ENCODE results near the gene CADPS.

CADPS gene

DNA sequence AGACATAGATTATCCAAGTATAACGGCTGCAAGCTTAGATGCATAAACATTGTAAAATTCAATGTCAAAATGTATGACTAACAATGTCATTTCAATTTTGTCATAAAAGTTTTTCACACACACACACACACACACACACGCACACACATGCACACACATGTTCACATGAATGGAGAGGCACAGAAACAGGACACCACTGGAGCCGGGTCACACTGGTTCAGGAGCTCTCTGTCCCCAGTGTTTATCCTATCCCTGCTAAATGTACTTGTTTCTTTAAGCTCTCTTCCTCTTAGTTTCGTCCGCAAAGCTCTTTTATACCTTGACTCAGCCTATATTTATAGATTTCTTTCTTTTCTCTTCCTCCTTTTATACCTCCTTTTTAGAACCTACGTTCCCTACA is 249.9 kb downstream of the CADPS start:
- Histone ChIP-seq H3K4me3 (ENCODE audit: low read depth in 1 of 2, low read length in 2 of 2) (no peak overlapping the region), H3K27me3 (ENCODE audit: control insufficient read depth in 1 of 2, insufficient read depth in 2 of 2, low read length in 2 of 2) (no peaks in the 10 kb centered on the region), H3K36me3 (ENCODE audit: insufficient read depth, low read length) (no peaks in the 10 kb centered on the region), H3K9me3 (ENCODE audit: low read length) (no peaks in the 10 kb centered on the region), H3K9ac (ENCODE audit: low read length) (no peak overlapping the region), H3K4me1 (ENCODE audit: insufficient read depth, low read length) (no peaks in the 10 kb centered on the region), H3K27ac (ENCODE audit: low read depth, low read length) (no peak overlapping the region)

DNA sequence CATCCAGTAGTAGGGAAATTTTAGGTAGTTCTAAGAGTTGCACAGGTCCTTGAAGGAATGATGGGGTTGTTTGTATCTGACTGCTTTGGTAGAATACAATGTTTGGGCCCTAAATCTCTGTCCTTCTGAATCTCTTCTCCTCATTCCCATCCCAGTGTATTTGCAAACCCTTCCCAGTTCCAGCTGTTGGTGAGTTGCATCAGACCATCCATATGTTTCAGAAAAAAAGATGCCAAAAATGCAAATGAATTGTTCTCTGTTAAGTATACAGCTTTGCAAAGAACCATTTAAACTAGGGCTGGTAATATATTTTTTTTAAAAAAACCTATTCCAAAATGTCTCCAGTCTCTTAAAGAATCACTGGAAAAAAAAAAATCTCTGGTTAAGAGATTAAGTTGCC is 251.0 kb downstream of the CADPS start:
- Histone ChIP-seq H3K9me3 (ENCODE audit: low read length) (no peaks in the 10 kb centered on the region), H3K4me1 (ENCODE audit: insufficient read depth, low read length) (no peaks in the 10 kb centered on the region), H3K36me3 (ENCODE audit: insufficient read depth, low read length) (no peaks in the 10 kb centered on the region), H3K4me3 (ENCODE audit: low read depth in 1 of 2, low read length in 2 of 2) (no peak overlapping the region), H3K27ac (ENCODE audit: low read depth, low read length) (no peak overlapping the region), H3K27me3 (ENCODE audit: control insufficient read depth in 1 of 2, insufficient read depth in 2 of 2, low read length in 2 of 2) (no peaks in the 10 kb centered on the region), H3K9ac (ENCODE audit: low read length) (no peak overlapping the region)

DNA sequence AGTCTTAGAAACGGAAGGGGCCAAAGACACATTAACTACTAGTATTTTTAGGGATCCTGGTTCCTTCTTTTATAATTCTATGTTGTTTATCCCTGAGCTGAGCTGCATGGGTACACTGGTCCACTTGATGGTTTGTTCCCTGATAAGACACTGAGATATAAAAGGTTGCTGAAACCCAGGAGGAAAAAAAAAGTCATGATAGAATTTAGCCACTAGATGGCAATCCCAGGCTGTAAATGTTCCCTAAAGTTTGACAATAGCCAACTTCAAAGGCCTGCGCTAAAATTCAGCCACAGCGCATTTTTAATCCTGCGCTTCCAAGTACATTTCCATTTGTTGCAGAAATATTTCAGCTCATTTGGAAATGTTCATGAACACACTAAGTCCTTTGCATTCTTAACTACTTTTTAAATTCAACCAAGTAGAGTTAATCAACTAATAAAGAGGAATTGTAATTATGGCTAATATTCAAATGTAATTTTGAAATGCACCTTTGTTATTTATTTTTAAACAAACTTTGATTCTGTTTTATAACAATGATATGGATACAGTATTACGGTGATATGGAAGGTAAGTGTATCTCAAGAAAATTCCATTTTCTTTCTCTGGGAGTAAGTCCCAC is 252.6 kb downstream of the CADPS start:
- H3K9ac ChIP-seq (ENCODE audit: low read length), result no peak overlapping the region
- H3K27me3 ChIP-seq (ENCODE audit: control insufficient read depth in 1 of 2, insufficient read depth in 2 of 2, low read length in 2 of 2), result no peaks in the 10 kb centered on the region
- H3K4me3 ChIP-seq (ENCODE audit: low read depth in 1 of 2, low read length in 2 of 2), result no peak overlapping the region
- no peaks in the 10 kb centered on the region for H3K9me3 ChIP-seq (ENCODE audit: low read length)
- no peak overlapping the region for H3K27ac ChIP-seq (ENCODE audit: low read depth, low read length)
- no peaks in the 10 kb centered on the region for H3K36me3 ChIP-seq (ENCODE audit: insufficient read depth, low read length)
- H3K4me1 ChIP-seq (ENCODE audit: insufficient read depth, low read length), result no peaks in the 10 kb centered on the region

DNA sequence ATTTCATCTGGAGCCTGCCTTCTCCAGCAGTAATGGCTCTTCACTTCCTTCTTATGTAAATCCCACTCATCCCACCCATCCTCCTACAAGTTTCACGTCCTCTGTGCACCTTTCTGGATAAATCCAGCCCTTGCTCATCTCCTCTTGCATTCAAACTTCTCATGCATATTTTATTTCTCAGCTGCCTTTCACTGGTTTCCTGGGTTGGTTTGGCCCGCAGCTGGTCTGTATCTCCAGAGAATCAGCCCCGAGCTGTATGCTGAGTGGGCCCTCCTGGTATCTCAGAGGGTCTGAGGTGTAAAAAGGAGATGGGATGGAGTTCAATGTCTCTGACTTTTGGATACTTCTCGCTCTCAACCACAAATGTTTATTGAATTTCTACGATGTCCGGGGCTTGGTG is 253.3 kb downstream of the CADPS start:
- Histone ChIP-seq H3K4me1 (ENCODE audit: insufficient read depth, low read length) (no peaks in the 10 kb centered on the region), H3K36me3 (ENCODE audit: insufficient read depth, low read length) (no peaks in the 10 kb centered on the region), H3K9ac (ENCODE audit: low read length) (no peak overlapping the region), H3K27me3 (ENCODE audit: control insufficient read depth in 1 of 2, insufficient read depth in 2 of 2, low read length in 2 of 2) (no peaks in the 10 kb centered on the region), H3K27ac (ENCODE audit: low read depth, low read length) (no peak overlapping the region), H3K9me3 (ENCODE audit: low read length) (no peaks in the 10 kb centered on the region), H3K4me3 (ENCODE audit: low read depth in 1 of 2, low read length in 2 of 2) (no peak overlapping the region)

DNA sequence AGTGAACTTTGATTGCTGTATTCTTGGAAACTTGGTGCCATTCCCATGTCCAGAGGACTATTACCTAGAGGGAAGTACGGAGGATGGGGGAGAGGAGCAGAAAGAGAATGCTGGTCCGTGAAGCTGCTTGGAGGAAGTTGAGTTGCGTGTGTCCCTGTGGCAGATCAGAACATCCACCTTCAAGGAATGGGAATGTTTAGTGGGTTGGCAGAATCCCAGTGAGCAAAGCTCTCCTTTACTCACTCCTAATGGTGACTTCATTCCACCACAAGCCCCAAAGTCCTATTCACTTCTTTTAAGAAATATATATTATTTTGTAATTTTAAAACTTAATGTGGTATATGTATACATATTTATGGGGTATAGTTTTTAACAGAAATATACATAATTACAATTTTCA is 254.0 kb downstream of the CADPS start:
- Histone ChIP-seq H3K4me3 (ENCODE audit: low read depth in 1 of 2, low read length in 2 of 2) (no peak overlapping the region), H3K9me3 (ENCODE audit: low read length) (no peaks in the 10 kb centered on the region), H3K27ac (ENCODE audit: low read depth, low read length) (no peak overlapping the region), H3K36me3 (ENCODE audit: insufficient read depth, low read length) (no peaks in the 10 kb centered on the region), H3K9ac (ENCODE audit: low read length) (no peak overlapping the region), H3K27me3 (ENCODE audit: control insufficient read depth in 1 of 2, insufficient read depth in 2 of 2, low read length in 2 of 2) (no peaks in the 10 kb centered on the region), H3K4me1 (ENCODE audit: insufficient read depth, low read length) (no peaks in the 10 kb centered on the region)

DNA sequence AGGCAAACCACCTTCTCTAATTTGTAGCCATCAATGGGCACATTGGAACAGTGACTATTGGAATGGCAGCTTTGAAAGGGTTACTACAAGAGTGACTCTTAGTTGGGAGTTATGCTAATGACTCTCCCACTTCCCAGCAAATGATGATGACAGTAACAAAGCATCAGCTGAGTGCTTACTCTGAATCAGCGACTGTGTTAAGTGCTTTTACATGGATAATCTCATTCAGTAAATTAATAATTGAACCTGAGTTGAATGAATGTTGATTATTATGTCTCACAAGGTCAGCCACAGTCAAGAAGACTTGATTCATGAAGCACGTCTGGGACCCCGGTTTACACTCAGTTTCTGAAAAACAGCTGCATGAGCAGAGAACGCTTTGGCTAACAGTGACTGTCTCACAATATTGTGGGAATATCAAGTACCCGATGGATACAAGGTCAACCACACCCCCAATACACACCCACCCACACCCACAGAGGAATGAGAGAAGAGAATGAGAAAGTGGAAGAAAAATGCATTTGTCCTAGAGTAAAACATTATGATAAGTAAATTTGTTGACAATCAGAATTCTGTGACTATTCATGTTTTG is 259.9 kb downstream of the CADPS start:
- H3K4me3 ChIP-seq (ENCODE audit: low read depth in 1 of 2, low read length in 2 of 2), result no peak overlapping the region
- H3K4me1 ChIP-seq (ENCODE audit: insufficient read depth, low read length), result no peaks in the 10 kb centered on the region
- H3K27me3 ChIP-seq (ENCODE audit: control insufficient read depth in 1 of 2, insufficient read depth in 2 of 2, low read length in 2 of 2), result no peaks in the 10 kb centered on the region
- no peak overlapping the region for H3K27ac ChIP-seq (ENCODE audit: low read depth, low read length)
- no peaks in the 10 kb centered on the region for H3K36me3 ChIP-seq (ENCODE audit: insufficient read depth, low read length)
- H3K9me3 ChIP-seq (ENCODE audit: low read length), result no peaks in the 10 kb centered on the region
- no peak overlapping the region for H3K9ac ChIP-seq (ENCODE audit: low read length)

DNA sequence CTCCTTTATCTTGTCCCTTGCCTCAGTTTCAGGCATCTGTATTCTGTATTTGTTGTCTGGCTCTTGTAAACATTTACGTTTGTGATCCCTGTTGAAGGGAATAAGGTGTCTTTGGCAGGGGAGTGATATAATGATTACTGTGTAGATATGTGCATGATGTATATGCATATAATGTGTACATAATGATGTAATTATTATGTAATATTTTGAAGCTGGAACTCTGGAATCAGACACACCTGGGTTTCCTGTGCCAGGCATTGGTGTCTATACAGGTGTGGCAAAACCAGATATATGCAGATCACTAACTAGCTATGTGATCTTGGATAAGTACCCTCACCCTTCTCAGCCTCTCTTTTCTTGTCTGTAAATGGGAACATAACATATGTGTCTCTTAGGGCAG is 260.7 kb downstream of the CADPS start:
- Histone ChIP-seq H3K4me1 (ENCODE audit: insufficient read depth, low read length) (no peaks in the 10 kb centered on the region), H3K9ac (ENCODE audit: low read length) (no peak overlapping the region), H3K9me3 (ENCODE audit: low read length) (no peaks in the 10 kb centered on the region)

DNA sequence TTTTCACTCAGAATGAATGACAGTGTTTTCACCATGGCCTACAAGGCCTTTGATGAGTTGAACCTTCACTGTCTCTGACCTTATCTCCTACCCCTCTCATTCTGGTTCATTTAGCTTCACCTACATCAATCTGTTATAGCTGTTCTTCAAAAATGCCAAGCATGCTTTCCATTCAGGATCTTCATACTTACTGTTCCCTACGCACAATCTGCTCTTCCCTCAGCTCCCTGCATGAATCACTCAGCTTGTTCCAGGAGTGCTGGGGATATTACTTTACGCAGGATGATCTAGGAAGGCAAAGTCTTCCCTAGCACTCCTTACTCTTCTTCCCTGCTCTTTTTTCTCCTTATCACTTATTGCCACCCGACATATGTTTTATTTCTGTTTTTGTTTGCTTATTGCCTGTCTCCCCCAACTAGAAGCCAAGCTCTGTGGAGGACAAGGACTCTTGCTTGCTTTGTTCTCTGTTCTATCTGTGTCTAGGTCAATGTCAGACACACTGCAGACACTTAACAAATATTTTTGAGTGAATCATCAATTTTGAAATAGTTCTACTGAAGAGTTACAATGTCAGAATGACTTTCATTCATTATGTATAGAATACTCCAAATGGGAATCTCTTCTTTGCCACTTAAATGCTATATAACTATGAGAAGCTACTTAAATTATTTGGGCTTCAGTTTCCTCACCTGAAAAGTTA is 263.5 kb downstream of the CADPS start:
- Histone ChIP-seq H3K36me3 (ENCODE audit: insufficient read depth, low read length) (no peaks in the 10 kb centered on the region), H3K27ac (ENCODE audit: low read depth, low read length) (no peak overlapping the region), H3K4me3 (ENCODE audit: low read depth in 1 of 2, low read length in 2 of 2) (no peak overlapping the region), H3K27me3 (ENCODE audit: control insufficient read depth in 1 of 2, insufficient read depth in 2 of 2, low read length in 2 of 2) (no peaks in the 10 kb centered on the region), H3K4me1 (ENCODE audit: insufficient read depth, low read length) (no peaks in the 10 kb centered on the region), H3K9ac (ENCODE audit: low read length) (no peak overlapping the region), H3K9me3 (ENCODE audit: low read length) (no peaks in the 10 kb centered on the region)

More for the DNA sequence above, 260.7 kb downstream of the CADPS start:
- Histone ChIP-seq H3K27me3 (ENCODE audit: control insufficient read depth in 1 of 2, insufficient read depth in 2 of 2, low read length in 2 of 2) (no peaks in the 10 kb centered on the region), H3K36me3 (ENCODE audit: insufficient read depth, low read length) (no peaks in the 10 kb centered on the region), H3K4me3 (ENCODE audit: low read depth in 1 of 2, low read length in 2 of 2) (no peak overlapping the region), H3K27ac (ENCODE audit: low read depth, low read length) (no peak overlapping the region)

DNA sequence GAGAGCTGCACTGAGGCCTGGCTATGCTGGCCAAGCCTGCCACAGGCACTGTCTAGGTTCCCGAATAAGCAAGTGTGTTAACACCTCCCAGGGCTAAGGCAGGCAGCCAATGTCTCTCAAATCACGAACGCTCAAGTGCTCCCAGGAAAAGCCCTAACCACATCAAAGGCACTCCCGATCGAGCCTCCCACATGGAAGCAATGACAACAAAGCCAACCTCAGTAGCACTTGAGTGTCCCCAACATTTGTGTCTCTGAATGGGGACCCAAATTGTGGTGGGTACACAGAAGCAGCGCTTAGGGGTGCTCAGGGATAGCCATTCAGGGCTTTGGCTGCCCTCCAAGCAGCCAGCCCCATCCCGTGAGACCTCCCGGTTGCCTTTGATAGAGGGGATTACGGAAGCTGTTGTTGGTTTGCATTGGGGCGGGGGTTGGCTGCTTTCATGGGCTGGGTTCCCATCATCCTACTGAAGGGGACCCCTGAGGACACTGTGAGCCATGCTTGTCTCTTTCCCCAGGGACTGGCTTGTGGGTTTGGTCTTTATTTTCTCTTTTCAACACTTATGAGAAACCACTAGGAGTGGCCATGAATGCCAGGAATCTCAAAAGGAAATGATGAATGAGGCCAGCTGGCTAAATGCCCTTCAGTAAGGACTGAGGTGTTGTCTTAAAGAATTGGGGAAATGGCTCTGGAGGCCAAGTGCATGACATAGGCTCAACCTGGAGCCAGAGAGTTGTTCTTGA is 267.8 kb downstream of the CADPS start:
- Histone ChIP-seq H3K4me1 (ENCODE audit: insufficient read depth, low read length) (no peaks in the 10 kb centered on the region), H3K9me3 (ENCODE audit: low read length) (no peaks in the 10 kb centered on the region), H3K9ac (ENCODE audit: low read length) (no peak overlapping the region), H3K4me3 (ENCODE audit: low read depth in 1 of 2, low read length in 2 of 2) (no peak overlapping the region), H3K36me3 (ENCODE audit: insufficient read depth, low read length) (no peaks in the 10 kb centered on the region), H3K27ac (ENCODE audit: low read depth, low read length) (no peak overlapping the region), H3K27me3 (ENCODE audit: control insufficient read depth in 1 of 2, insufficient read depth in 2 of 2, low read length in 2 of 2) (no peaks in the 10 kb centered on the region)

DNA sequence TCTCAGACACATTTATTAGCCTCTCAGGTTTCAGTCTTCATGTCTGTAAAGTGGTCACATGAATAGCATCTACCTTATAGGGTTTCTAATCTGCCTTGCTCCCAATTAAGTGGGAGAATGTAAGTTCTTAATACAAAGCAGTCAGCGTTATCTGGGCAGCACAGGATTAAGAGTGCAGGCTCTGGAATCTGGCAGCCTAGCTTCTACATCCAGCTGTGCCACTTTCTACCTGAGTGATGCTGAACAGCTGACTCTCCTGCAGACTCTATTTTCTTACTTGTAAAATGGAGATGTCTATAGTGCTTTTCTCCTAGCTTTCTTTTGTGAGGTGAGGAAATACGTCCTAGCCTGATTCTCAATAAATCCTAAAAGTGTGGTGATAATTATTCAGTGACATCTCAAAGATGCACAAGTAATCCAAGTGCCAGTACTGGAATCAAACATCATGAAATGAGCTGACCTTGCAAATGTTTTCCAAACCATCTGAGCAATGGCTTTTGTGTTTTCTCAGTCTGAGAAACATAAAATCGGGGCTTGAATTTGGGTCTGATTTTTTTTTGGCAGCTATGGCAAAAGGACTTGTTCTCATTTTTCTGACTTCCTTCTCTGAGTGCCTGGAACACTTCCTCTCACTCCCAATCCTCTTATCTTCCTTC is 269.7 kb downstream of the CADPS start:
- Histone ChIP-seq H3K27ac (ENCODE audit: low read depth, low read length) (no peak overlapping the region), H3K9ac (ENCODE audit: low read length) (no peak overlapping the region), H3K4me1 (ENCODE audit: insufficient read depth, low read length) (no peaks in the 10 kb centered on the region), H3K9me3 (ENCODE audit: low read length) (no peaks in the 10 kb centered on the region), H3K27me3 (ENCODE audit: control insufficient read depth in 1 of 2, insufficient read depth in 2 of 2, low read length in 2 of 2) (no peaks in the 10 kb centered on the region), H3K36me3 (ENCODE audit: insufficient read depth, low read length) (no peaks in the 10 kb centered on the region), H3K4me3 (ENCODE audit: low read depth in 1 of 2, low read length in 2 of 2) (no peak overlapping the region)

DNA sequence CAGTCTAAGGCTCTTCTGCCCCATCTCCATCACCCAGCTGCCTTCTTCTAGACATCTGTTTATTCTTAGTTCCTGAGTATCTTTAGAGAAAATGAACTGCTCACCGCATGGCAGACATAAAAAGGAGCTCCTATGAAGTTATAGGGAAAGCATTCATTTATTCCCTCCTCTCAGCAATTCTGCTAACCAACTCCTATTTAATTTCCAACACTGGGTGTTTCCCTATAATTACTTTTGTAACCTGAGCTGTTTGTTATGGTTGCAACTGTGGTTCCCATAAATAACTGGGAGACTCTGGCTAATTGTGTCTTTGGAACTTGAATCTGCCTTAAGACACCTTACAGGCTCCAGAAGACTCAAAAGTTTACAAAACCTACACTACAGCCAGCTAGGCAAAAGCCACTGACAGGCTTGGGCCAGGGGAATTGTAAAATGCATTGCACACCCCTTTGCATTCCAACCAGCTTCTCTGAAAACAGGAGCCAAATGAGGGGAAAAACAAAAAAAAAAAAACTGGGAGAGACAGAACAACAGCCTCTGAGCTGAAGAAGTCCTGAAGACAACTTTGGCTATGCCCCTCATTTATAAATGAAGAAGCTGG is 270.4 kb downstream of the CADPS start:
- H3K36me3 ChIP-seq (ENCODE audit: insufficient read depth, low read length), result no peaks in the 10 kb centered on the region
- H3K9me3 ChIP-seq (ENCODE audit: low read length), result no peaks in the 10 kb centered on the region
- no peaks in the 10 kb centered on the region for H3K27me3 ChIP-seq (ENCODE audit: control insufficient read depth in 1 of 2, insufficient read depth in 2 of 2, low read length in 2 of 2)
- H3K4me3 ChIP-seq (ENCODE audit: low read depth in 1 of 2, low read length in 2 of 2), result no peak overlapping the region
- no peak overlapping the region for H3K9ac ChIP-seq (ENCODE audit: low read length)
- no peaks in the 10 kb centered on the region for H3K4me1 ChIP-seq (ENCODE audit: insufficient read depth, low read length)
- no peak overlapping the region for H3K27ac ChIP-seq (ENCODE audit: low read depth, low read length)

All from muscle layer of colon (tissue), 2 donors.